ENCODE measurements around the gene CNTNAP2. TPM values are rescaled to one million over a fixed set of nuclear protein-coding genes. Genes with fewer than 3 reads are reported as not detected.

The CNTNAP2 gene
- total and polyA plus RNA-seq, 2 experiments from 2014 or later, result not detected

DNA sequence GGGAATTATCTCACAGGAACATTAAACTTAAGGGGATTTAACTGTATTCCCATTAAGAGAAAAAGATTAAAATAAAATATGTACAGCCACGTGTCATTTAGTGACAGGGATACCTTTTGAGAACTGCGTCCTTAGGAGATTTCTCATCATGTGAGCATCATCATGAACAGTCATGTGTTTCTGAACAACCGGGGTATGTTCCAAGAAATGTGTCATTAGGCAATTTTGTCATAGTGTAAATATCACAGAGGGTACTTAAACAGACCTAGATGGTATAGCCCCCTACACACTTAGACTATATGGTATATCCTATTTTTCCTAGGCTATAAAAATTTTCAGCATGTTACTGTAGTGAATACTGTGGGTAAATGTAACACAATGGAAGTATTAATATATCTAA, 840.3 kb downstream of the CNTNAP2 start:
- no peaks in the 10 kb centered on the region for H3K4me1 ChIP-seq (ENCODE audit: insufficient read depth)
- WGBS, 2 experiments (ENCODE audit: low coverage in 1 of 2, low lambda C conversion rate in 2 of 2, missing lambda C conversion rate in 2 of 2), result 17 to 20% methylated on average over 3 of the region's 3 CpGs
- H3K9ac ChIP-seq, result no peak overlapping the region
- H2AFZ ChIP-seq, result no peak overlapping the region
- H3K9me2 ChIP-seq (ENCODE audit: insufficient read depth), result peaks cover 4% of the 10 kb centered on the region; the same call in 1 of the 2 replicates
- H3K27ac ChIP-seq, result no peak overlapping the region
- no peak for TF ChIP-seq EZH2phosphoT487 (IDR thresholded peaks at IDR 0.05; ENCODE audit: insufficient read depth, low read depth)
- TF ChIP-seq EZH2 (IDR thresholded peaks at IDR 0.05; ENCODE audit: insufficient read depth, poor library complexity, severe bottlenecking), result no peak
- H3K4me3 ChIP-seq, result no peak overlapping the region
- no peaks in the 10 kb centered on the region for H3F3A ChIP-seq (ENCODE audit: insufficient read depth)
- H3K9me3 ChIP-seq (ENCODE audit: low read depth), result no peaks in the 10 kb centered on the region
- DNase-seq, result no peak
- no peak overlapping the region for H3K4me2 ChIP-seq (ENCODE audit: unreplicated experiment)
- no peaks in the 10 kb centered on the region for H3K36me3 ChIP-seq (ENCODE audit: low read depth)
- H3K79me2 ChIP-seq (ENCODE audit: insufficient read depth), result no peaks in the 10 kb centered on the region
- H4K20me1 ChIP-seq (ENCODE audit: insufficient read depth), result no peaks in the 10 kb centered on the region
- no peaks in the 10 kb centered on the region for H3K27me3 ChIP-seq (replicated peaks; ENCODE audit: insufficient read depth)
- in situ Hi-C loops (cut with MboI), result no loop called here

GRCh38 chr7:146960773-146961391, 844.3 kb downstream of the CNTNAP2 start:
- Histone ChIP-seq H3K9ac (no peak overlapping the region), H3K27me3 (replicated peaks; ENCODE audit: insufficient read depth) (no peaks in the 10 kb centered on the region), H3K4me3 (no peak overlapping the region), H3K4me2 (ENCODE audit: unreplicated experiment) (no peak overlapping the region), H2AFZ (no peak overlapping the region), H3K79me2 (ENCODE audit: insufficient read depth) (no peaks in the 10 kb centered on the region), H3K4me1 (ENCODE audit: insufficient read depth) (no peaks in the 10 kb centered on the region), H4K20me1 (ENCODE audit: insufficient read depth) (no peaks in the 10 kb centered on the region), H3K27ac (no peak overlapping the region), H3K9me3 (ENCODE audit: low read depth) (no peaks in the 10 kb centered on the region), H3K9me2 (ENCODE audit: insufficient read depth) (no peaks in the 10 kb centered on the region; the same call in 1 of the 2 replicates), H3K36me3 (ENCODE audit: low read depth) (no peaks in the 10 kb centered on the region), H3F3A (ENCODE audit: insufficient read depth) (no peaks in the 10 kb centered on the region)
- in situ Hi-C loops (cut with MboI), result no loop called here
- no peak for DNase-seq
- TF ChIP-seq EZH2phosphoT487 (IDR thresholded peaks at IDR 0.05; ENCODE audit: insufficient read depth, low read depth) (no peak), EZH2 (IDR thresholded peaks at IDR 0.05; ENCODE audit: insufficient read depth, poor library complexity, severe bottlenecking) (no peak)
- 11 to 20% methylated on average over 5 of the region's 5 CpGs for WGBS, 2 experiments (ENCODE audit: low coverage in 1 of 2, low lambda C conversion rate in 2 of 2, missing lambda C conversion rate in 2 of 2)

DNA sequence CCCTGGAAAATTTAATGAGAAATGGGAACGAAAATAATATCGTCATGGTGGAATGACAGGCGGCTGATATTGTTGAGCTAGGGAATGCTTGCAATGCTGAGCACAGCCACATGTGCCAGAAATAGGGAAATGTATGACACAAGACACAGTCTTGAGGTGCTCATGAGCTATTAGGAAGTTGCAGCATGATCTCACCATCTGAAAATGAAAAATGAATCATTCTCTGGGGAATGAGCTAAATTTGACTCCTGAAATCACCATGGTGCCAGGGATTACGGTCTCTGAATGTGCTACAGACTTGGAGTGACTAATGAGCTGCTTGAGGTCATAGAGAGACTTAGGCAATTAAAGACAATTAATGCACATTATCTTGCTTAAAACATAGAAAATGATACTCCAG, 845.0 kb downstream of the CNTNAP2 start:
- WGBS, 2 experiments (ENCODE audit: low coverage in 1 of 2, low lambda C conversion rate in 2 of 2, missing lambda C conversion rate in 2 of 2), result 1 to 7% methylated on average over 4 of the region's 4 CpGs
- in situ Hi-C loops (cut with MboI), result no loop called here
- Histone ChIP-seq H2AFZ (no peak overlapping the region), H3K9me3 (ENCODE audit: low read depth) (no peaks in the 10 kb centered on the region), H3K36me3 (ENCODE audit: low read depth) (no peaks in the 10 kb centered on the region), H3K4me3 (no peak overlapping the region), H3K4me2 (ENCODE audit: unreplicated experiment) (no peak overlapping the region), H3K79me2 (ENCODE audit: insufficient read depth) (no peaks in the 10 kb centered on the region), H3K9ac (no peak overlapping the region), H3K4me1 (ENCODE audit: insufficient read depth) (no peaks in the 10 kb centered on the region), H3K27ac (0 out of 2 replicates have a peak overlapping the region, but pooled peaks have one; percentile 18), H4K20me1 (ENCODE audit: insufficient read depth) (no peaks in the 10 kb centered on the region), H3K27me3 (replicated peaks; ENCODE audit: insufficient read depth) (no peaks in the 10 kb centered on the region), H3F3A (ENCODE audit: insufficient read depth) (no peaks in the 10 kb centered on the region), H3K9me2 (ENCODE audit: insufficient read depth) (no peaks in the 10 kb centered on the region; the same call in 1 of the 2 replicates)
- DNase-seq, result peak; percentile 58
- TF ChIP-seq EZH2phosphoT487 (IDR thresholded peaks at IDR 0.05; ENCODE audit: insufficient read depth, low read depth) (no peak), EZH2 (IDR thresholded peaks at IDR 0.05; ENCODE audit: insufficient read depth, poor library complexity, severe bottlenecking) (no peak)

- 39 to 54% methylated on average over 3 of the region's 3 CpGs for WGBS, 2 experiments (ENCODE audit: low coverage in 1 of 2, low lambda C conversion rate in 2 of 2, missing lambda C conversion rate in 2 of 2)
- no peaks in the 10 kb centered on the region for H3K9me2 ChIP-seq (ENCODE audit: insufficient read depth)
- H2AFZ ChIP-seq, result no peak overlapping the region
- H3K36me3 ChIP-seq (ENCODE audit: low read depth), result no peaks in the 10 kb centered on the region
- H3K9ac ChIP-seq, result no peak overlapping the region
- no peak for DNase-seq
- no peak overlapping the region for H3K4me3 ChIP-seq
- no peaks in the 10 kb centered on the region for H3K79me2 ChIP-seq (ENCODE audit: insufficient read depth)
- H3K4me2 ChIP-seq (ENCODE audit: unreplicated experiment), result no peak overlapping the region
- no peak overlapping the region for H3K27ac ChIP-seq
- in situ Hi-C loops (cut with MboI), result no loop called here
- no peaks in the 10 kb centered on the region for H3K9me3 ChIP-seq (ENCODE audit: low read depth)
- no peaks in the 10 kb centered on the region for H4K20me1 ChIP-seq (ENCODE audit: insufficient read depth)
- no peaks in the 10 kb centered on the region for H3K27me3 ChIP-seq (replicated peaks; ENCODE audit: insufficient read depth)
- no peaks in the 10 kb centered on the region for H3K4me1 ChIP-seq (ENCODE audit: insufficient read depth)
- TF ChIP-seq EZH2 (IDR thresholded peaks at IDR 0.05; ENCODE audit: insufficient read depth, poor library complexity, severe bottlenecking) (no peak), EZH2phosphoT487 (IDR thresholded peaks at IDR 0.05; ENCODE audit: insufficient read depth, low read depth) (no peak)
- no peaks in the 10 kb centered on the region for H3F3A ChIP-seq (ENCODE audit: insufficient read depth)
Measured at GRCh38 chr7:146966274-146966673, 849.7 kb downstream of the CNTNAP2 start.

All from GM23248 (cell line).